ENCODE data around the gene SDHA. TPM values are rescaled to one million over a fixed set of nuclear protein-coding genes. Genes with fewer than 3 reads are reported as not detected.
"Not testable (repeated sequence)": the region's sequence is repeated elsewhere in the genome, so short reads cannot be mapped to it uniquely, and the experiment has no call there.

SDHA gene
- total RNA-seq, 1 donor from 2014 or later, result 184 TPM

DNA sequence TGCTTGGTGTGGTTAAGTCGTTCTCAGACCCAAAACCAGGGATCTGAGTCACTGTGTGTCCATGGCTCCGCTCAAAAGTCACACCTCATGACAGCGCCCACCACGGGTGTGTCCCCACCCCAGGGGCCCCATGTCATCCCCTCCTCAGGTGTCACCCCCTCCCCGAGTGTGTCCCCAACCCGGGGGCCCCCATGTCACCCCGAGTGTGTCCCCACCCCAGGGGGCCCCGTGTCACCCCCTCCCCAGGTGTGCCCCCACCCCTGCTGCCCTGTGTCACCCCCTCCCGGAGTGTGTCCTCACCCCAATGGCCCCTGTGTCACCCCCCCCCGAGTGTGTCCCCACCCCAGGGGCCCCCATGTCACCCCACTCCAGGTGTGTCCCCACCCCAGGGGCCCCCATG is 21.8 kb upstream of the SDHA start:
- no peak for DNase-seq (ENCODE audit: low read depth)

DNA sequence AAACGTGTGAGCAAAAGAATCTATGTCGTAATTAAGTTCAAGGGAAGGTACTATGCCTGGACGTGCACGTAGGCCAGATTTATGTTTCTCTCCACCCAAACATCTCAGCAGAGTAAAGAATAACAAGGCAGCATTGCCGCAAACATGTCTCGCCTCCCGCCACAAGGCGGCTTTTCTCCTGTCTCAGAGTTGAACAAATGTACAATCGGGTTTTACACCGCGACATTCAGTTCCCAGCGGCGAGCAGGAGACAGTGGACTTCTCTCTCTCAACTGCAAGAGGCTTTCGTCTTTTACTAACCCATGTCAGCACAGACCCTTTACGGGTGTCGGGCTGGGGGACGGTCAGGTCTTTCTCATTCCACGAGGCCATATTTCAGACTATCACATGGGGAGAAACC is 21.1 kb upstream of the SDHA start:
- DNase-seq (ENCODE audit: low read depth), result not testable (repeated sequence)

DNA sequence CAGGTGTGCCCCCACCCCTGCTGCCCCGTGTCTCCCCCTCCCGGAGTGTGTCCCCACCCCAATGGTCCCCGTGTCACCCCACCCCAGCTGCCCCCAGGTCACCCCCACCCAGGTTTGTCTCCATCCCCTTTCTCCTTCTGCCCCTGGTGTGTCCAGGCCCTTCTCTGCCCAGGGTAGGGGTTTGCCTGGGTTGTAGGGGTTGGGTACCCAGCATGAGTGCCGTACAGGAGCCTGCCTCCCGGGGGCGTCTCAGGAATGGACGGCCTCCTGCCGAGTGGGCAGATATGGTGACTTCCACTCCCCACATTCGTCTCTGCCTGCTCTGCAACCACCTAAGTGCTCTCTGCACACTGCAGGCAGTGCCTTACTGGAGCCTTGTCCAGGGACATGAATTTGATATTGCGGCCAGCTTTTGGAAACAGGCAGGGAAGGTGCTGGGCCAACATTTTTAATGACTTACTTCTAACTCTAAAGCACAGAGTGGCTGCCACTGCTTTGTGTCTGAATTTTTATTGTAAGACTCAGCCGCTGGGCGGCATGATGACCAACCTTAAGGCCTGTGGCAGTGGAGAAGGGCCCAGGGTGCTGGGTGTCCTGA is 20.1 kb upstream of the SDHA start:
- DNase-seq (ENCODE audit: low read depth), result no peak

DNA sequence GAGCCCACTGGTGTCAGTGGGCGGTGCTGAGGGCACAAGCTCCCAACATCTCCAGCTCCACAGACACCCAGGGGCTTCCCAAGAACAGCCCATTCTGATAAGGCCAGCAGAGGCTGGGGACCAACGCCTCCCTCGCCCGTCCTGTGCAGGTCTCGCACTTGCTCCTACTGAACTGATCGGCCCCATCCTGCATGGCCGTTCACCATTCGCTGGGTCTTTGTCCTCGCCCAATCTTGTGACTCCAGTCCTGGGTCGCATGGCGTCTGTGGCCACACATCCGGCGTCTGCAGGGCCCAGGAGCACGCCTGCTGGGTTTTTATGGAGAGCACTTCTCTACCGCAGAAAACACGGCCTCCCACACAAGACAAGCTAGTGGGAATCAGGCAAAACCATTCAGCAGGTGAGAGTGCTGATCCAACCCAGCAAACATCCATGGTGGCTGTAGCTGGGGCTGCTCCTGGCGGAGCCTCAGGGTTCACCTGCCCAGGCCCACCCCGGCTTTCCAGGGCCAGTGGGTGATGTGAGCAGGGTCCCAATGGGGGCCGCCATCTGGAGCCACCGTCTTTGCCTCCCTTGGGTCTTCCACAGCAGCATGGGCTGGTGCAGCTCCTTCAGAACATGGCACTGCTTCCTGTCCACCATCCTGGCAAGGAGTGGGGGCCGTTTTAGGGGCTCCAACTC is 19.5 kb upstream of the SDHA start:
- no peak for DNase-seq (ENCODE audit: low read depth)

DNA sequence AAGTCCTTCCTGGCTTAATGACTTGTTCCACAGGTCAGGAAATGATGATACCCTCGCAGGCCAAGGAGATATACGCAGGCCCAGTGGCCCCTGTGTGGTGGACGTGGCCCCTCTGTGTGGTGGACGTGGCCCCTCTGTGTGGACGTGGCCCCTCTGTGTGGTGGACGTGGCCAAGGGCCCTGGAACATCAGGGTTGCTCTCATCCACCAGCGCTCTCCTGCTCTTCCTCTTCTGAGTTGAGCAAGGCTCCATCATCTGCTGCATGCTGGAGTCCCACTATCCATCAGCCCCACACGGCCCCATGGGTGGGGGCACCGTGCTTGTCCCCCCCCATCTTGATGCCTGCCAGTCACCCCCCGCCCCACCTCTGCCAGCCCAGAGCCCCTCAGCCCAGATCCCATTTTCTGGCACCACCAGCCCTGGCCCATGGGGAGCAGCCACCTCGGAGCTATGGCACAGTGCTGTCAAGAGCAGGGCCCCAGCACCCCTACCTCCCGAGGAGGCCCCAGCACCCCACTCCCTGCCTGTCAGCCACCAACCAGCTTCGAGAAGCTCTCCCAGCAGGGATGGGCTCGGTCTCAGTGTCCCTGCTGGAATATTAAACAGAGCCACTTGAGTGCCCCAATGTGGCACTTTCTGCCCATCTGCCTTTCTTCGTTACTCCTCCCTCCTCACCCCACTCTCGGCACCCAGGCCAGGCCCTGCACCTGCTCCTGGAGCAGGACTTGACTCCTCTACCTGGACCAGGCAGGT is 18.7 kb upstream of the SDHA start:
- DNase-seq (ENCODE audit: low read depth), result no peak

DNA sequence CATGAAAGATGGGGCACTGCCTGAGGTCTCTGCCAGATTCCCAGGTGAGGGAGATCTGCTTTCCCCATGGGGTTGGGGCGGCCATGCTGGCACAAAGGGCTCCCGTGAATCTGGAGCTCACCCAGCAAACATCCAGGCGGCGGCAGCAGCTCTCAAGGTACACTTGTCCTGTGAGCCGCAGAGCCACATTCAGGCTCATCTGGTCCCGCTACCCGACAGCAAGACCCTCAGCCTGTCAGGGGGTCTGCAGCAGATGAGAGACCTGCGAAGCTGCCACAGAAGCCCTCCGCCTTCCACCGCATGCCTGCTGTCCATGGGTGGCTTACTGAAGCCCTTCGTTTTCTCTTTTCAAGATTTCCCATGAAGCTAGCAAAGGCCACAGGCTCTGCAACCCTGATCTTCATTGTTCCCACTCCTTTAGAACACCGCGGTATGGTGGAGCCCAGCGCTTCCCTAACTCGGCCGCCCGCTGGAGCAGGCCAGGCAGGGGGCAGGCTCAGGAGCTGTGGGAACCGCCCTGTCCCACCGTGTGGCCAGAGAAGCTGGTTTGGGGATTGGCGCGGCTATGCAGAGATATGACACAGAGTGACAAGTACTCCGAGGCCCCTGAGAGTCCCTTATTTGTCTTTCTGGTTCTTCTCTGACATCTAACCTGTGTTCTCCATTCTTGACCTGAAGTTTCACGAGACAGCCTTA is 18.0 kb upstream of the SDHA start:
- no peak for DNase-seq (ENCODE audit: low read depth)

DNA sequence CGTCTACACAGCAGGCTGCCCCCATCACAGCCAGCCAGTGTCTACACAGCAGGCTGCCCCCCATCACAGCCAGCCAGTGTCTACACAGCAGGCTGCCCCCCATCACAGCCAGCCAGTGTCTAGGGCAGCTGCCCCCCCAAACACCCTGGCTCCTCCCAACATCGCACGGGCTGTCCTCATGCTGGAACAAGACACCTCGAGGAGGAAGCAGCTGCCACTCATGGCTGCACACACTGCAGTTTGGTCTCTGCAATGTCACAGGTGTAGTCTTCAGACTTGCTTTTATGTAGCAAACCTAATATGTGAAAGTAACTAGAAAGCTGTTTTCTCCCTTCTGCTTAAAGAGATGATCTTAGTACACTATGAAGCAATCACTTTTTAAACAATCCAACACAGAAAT is 17.1 kb upstream of the SDHA start:
- DNase-seq (ENCODE audit: low read depth), result no peak

DNA sequence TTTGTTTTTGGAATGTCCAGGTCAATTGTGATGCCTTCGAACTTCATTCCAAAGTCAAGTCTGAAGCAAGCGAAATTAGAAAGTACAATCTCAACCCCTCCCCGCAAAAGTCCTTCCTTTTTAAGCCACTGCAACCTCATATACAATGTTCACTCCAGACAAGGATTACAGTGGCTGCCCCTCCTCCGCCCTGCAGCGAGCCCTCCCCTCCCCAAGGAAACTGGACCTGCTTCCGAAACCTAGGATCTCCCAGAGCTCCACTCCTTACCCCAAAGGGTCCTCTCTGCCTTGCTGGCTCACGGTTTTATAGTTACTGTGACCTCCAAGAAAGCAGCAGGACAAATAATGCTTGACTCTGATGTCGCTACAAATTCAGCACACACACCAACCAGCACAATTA is 16.4 kb upstream of the SDHA start:
- no peak for DNase-seq (ENCODE audit: low read depth)

DNA sequence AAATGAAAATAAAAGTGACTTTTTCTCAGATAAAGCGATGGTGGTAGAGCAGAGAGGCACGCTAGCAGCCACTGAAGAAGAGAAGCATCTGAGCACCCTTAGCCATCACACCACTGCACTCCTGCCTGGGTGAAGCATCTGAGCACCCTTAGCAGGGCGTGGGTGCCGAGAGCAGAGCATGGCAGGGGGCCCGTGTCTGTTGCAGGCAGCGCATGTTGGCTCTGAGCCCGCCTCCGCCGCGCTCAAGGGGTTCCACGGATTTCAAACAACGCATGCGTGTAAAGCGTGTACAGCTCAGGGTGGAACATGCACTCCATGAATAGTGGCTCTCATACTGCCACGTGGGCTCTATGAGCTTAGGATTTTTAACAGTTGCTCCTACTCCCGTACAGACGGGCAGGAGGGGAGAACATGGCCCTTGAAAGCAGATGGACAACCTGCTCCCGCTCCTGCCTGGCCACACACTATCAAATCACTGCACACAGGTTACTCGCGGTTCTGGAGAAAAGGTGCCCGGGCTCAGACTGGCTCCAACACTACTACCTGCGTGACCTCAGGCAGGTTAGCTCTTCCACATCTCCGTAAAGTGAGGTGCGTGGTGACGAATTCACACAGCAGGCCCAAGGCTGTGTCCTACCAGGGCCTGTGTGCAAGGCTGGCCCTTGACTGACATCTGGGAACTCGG is 14.7 kb upstream of the SDHA start:
- DNase-seq (ENCODE audit: low read depth), result no peak

DNA sequence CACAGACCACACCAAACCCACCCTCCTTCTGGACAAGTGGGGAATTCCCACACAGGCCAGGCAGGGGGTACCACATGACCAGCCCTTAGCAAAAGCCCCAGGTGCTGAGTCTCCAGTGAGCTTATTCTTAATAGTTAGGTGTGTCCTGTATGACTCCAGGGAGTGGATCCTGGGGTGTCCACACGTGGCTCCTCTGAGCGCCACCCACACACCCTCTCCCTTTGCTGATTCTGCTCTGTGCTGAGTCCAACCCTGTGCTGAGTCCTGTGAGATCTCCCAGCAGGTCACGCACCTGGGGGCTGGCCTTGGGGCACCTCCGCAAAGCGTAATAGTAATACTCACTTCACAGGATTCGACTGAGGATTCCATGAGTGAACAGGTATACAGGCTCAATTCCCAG is 14.1 kb upstream of the SDHA start:
- no peak for DNase-seq (ENCODE audit: low read depth)

DNA sequence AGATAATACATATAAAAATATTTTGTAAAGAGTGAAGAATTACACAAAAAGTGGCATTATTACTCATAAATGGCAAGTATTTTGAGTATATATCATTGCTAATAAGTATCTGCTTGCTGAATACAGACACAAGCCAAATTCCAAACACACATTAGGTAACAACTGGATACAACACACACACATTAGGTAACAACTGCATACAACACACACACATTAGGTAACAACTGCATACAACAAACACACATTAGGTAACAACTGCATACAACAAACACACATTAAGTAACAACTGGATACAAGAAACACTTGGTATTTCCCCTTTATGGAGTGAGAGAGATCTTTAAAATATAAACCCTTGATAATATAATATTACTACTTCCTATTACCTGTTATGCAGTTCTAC is 13.7 kb upstream of the SDHA start:
- no peak for DNase-seq (ENCODE audit: low read depth)

DNA sequence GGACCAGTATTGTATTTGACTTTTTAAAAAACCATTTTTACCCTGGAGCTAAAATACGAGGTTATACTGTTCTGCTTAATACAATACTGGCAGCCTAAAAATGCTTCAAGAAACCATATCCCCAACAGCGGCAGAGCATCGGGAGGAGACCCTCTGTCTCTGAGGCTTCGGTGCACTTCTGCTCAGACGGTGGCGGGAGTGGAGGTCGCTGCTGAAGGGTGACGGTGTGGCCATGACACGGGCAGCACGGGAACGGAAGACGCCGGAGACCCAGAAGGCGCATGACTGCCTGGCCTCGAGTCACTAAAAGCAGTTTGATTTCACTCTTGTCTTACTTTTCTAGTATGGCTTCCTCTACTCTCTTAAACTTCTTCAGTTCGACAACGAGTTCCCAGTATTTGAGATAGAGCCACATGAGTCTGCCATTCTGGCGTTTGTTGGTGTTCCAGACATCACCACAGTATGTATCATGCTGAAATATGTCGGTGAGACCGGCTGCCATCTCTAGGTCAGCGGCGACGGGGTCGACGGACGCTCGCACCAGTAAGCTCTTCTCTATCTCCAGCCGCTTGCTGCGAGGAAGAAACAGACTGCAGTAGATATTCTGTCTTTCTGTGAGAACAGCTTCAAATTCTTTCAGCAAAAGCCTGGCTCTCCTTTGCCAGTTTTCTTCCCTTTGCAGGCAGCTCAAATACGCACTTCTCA is 13.0 kb upstream of the SDHA start:
- no peak for DNase-seq (ENCODE audit: low read depth)

DNA sequence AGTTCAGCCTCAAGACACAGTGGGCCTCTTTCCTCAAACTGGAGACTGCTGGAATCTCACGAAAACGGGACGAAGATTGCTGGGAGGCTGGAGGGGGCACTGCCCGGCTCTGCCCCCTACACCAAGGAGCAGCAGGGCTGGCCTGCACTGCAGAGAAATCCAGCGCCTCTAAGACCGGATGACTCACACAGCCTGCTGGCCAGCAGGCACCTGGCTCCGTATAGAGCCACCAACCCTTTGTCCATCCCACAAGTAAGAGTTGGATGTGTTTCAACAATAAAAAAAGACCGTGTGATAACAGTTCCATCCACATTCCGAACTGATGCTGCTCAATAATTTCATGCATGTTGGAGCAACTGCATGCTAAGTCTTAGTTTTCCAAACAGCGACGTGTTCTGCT is 11.7 kb upstream of the SDHA start:
- DNase-seq (ENCODE audit: low read depth), result peak; percentile 81

DNA sequence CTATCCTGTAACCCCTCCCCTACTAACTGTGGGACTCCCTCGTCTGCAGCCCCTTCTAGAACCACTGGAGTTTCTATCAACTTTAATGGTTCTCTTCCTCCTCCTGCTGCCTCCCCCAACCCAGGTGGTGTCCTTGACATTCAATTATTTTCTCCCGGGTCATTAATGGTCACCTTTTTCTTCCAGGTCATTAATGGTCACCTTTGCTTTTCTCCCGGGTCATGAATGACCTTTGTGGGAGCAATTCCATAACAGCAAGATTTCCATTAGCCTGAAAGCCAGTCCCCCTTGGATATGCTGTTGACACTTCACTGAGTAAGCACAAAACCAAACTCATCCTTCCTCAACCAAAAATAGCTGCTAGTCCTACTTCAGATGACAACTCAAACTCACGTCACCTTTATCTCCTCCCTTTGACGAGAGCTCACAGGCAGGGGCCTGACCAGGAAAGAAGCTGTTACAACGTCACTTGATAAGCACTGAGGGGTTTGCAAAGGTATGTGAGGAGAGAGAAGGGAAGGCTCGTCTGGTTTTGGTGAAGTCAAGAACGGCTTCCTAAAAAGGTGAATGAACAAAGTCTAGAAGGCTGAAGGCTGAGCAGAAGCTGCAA is 11.1 kb upstream of the SDHA start:
- no peak for DNase-seq (ENCODE audit: low read depth)

DNA sequence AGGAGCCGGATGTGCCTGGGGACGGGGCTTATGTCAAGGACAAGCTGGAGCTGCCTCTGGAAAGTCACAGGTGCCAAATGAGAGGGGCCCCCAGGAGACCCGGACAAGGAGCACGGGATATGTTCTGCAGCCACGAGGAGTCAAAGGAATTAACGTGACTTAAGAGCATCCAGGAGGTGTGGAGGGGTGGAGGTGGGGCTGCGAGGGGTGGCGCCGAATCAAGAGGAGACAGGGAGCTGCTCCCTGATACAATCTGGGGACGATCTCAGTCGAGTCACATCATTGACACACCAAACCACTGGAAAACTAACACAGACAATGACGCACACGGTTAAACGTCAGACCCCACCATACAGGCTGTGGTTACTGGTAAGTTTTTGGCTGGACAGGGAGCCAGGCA is 10.5 kb upstream of the SDHA start:
- DNase-seq (ENCODE audit: low read depth), result no peak

DNA sequence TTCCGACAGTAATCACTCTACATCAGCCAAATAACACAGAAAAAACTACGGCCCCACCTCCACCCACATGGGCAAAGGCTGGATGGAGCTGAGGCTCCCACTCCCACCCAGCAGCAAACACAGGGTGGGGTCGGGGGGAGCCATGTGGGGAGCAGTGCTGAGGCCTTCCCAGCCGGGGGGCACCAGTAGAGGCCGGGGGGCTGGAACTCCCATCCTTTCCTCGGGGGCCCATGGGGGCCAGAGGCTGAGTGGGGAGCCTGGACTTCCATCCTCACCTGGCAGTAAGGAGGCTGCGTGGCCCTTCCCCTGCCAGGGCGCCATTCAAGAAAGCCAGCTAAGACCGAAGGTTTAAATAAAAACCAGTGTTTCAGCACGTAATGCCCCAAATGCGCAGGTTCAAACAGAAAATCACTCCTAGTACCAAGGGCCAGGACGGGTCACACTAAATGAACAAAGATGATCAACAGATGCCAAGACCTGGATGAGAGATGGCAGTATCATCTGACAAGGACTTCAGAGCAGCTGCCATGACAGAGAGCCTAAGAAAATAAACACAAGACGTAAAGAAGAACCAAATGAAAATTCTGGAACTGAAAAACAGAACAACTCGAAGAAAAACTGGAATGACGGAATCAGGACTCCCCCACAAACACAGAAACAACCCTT is 9.5 kb upstream of the SDHA start:
- no peak for DNase-seq (ENCODE audit: low read depth)

DNA sequence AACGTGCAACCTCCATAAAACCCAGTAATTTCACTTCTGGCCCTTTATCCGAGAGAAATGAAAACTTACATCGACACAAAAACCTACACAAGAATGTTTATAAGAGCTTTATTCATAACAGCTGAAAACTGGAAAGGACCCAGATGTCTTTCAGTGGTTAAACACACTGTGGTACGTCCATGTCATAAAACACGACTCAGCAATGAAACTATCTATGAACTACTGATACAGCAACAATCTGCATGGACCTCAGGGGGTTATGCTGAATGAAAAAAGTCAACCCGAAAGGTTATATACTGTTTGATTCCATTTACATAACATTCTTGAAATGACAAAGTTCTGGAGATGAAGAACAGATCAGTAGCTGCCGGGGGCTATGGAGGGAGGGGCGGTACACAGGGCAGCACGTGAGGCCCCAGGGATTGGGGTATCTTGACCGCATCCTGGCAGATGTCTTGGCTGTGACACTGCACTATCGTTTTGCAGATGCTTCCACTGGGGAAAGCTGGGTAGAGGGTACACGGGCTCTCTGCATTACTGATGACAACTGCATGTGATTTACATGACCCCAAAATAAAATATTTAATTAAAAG is 4.2 kb upstream of the SDHA start:
- DNase-seq (ENCODE audit: low read depth), result no peak

DNA sequence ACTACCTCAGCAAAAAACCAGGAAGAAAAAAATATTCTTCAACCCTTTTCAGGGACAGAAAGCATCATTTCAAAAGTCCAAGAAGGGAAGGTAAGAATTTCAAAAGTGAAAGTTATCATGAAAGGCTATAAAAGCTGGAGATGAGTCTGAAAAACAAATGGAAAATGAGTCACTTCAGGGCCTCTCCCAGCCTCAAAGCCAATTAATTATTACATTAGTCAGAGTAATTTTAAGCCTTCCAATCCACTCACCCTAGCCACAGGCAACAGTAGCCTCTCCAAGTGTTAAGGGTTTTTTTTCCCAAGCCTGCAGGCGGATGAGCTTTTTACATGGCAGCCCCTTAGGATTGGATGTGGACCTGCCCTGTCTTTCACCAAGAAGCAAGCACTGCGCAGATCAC is 2.9 kb upstream of the SDHA start:
- DNase-seq (ENCODE audit: low read depth), result not testable (repeated sequence)

DNA sequence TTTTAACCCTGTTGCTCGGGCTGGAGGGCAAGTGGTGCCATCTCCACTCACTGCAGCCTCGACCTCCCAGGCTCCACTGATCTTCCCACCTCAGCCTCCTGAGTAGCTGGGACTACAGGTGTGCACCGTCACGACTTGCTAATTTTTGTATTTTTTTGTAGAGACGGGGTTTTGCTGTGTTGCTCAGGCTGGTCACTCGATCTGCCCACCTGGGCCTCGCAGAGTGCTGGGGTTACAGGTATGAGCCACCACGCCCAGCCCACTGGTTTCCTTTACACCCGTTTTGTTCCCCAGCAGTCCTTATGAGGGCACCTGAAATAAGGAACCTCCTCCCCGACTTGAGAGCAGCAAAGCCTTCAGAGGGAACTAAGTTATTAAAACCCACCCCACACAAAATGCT is 2.0 kb upstream of the SDHA start:
- not testable (repeated sequence) for DNase-seq (ENCODE audit: low read depth)

Data from myocyte (in vitro differentiated cells).